Endometrial microvascular endothelial cells (primary cell): Measurements from ENCODE around the gene METTL2A. TPM values are rescaled to one million over a fixed set of nuclear protein-coding genes. Genes with fewer than 3 reads are reported as not detected.

Source experiments
- total RNA-seq: library from RNA; depleted of rRNA; stranded (reverse); fragments of >200 nt; gene quantifications from one replicate; pipeline ENCODE4 v1.2.3, GENCODE V29; 2015; ENCODE audit errors: inconsistent ontology term

METTL2A gene
- total RNA-seq, 1 donor from 2014 or later: 21.1 TPM

Other genes starting within 250 kb of the METTL2A start
- gene EFCAB3, start 43.3 kb upstream of the METTL2A start, total RNA-seq: not detected
- gene TLK2, start 54.9 kb downstream of the METTL2A start, total RNA-seq: 39.2 TPM
- gene MRC2, start 203.8 kb downstream of the METTL2A start, total RNA-seq: 11.9 TPM